Uterine smooth muscle cell (primary cell): ENCODE data around the gene ADPGK. TPM values are rescaled to one million over a fixed set of nuclear protein-coding genes. Genes with fewer than 3 reads are reported as not detected.

Experiments
- total RNA-seq: library from RNA; depleted of rRNA; stranded (reverse); fragments of >200 nt; gene quantifications from 2 replicates; pipeline ENCODE4 v1.2.3, GENCODE V29; 2014

The ADPGK gene
- 61.9 and 78.5 TPM in 2 replicates for total RNA-seq

DNA sequence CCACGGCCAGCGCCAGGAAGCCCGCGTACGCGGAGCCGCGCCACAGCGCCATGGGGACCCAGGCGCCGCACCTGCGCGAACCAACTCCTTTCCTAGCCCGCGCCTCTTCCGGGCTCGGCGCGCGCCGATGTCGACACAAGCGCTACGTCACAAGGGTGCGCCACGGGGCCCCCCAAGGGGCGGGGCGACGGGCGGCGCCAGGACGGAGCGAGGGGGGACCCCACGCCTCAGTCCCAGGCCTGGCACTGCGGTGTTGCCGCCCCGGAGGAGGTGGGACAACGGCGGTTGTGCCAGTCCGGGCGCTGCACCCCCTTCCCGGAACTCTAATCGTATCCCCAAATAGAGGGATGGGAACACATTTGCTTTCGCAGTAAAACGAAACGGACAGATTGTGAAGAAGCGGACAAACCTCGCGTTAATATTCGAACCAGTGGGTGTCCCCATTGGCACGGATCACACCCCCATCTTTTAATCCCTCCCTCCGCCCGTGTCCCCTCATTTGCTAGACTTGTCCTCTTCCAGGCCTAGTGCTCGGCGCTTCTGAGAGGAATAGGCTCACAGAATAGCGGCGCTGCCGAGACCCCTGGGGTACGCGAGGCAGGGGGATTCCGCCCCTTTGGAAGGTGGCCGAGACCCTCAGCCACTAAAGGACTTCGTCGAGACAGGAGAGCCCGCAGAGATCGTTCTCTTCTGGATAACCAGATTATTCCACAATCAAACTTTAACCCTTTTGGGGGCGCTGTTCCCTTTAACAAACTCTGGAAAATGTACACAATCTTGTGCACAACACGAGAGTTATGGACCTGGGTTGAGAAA lies at the start of gene ADPGK:
Gene ADPGK (minus strand): TSS at position 119 of the 816 bp plus-strand sequence. CDS start 67 bp downstream, at position 52.

Other genes with a start within 250 kb of the ADPGK start
- not detected in 2 replicates for gene GOLGA6B, start 129.1 kb downstream of the ADPGK start, total RNA-seq
- gene HIGD2B, start 97.6 kb downstream of the ADPGK start, total RNA-seq, result not detected in 2 replicates
- gene BBS4, start 97.6 kb downstream of the ADPGK start, total RNA-seq, result 21.4 and 23.8 TPM in 2 replicates